ENCODE data around the gene SH3GL1.

The SH3GL1 gene

DNA sequence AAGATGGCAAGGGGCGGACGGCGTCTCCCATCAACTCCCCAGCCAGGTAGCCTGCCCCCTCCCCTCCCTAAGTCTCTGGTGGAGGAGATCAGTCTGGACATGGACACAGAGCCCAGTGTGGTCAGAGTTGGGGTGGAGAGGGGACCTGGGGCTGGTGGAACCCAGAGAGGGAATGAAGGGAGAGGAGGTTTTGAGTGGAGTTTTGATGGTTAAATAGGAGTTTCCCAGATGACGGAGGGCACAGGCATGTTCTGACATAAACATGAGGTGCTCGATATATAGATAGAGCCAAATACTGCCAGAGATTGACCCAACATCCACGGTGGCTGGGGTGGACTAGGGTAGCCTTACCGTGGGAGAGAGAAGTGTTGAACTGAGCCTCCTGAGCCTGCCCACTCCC lies 81.9 kb downstream of the SH3GL1 start:
- H3K4me3 ChIP-seq (ENCODE audit: low read depth, low read length), result no peak overlapping the region
- no peak for DNase-seq (ENCODE audit: low read depth)
- TF ChIP-seq CTCF (IDR thresholded peaks at IDR 0.05; ENCODE audit: insufficient read depth, low read depth, low read length, missing control alignments), result no peak

- TF ChIP-seq CTCF (IDR thresholded peaks at IDR 0.05; ENCODE audit: insufficient read depth, low read depth, low read length, missing control alignments), result no peak
- no peak overlapping the region for H3K4me3 ChIP-seq (ENCODE audit: low read depth, low read length)
- no peak for DNase-seq (ENCODE audit: low read depth)
These were observed 83.4 kb downstream of the SH3GL1 start for GRCh38 chr19:4316956-4317355.

DNA sequence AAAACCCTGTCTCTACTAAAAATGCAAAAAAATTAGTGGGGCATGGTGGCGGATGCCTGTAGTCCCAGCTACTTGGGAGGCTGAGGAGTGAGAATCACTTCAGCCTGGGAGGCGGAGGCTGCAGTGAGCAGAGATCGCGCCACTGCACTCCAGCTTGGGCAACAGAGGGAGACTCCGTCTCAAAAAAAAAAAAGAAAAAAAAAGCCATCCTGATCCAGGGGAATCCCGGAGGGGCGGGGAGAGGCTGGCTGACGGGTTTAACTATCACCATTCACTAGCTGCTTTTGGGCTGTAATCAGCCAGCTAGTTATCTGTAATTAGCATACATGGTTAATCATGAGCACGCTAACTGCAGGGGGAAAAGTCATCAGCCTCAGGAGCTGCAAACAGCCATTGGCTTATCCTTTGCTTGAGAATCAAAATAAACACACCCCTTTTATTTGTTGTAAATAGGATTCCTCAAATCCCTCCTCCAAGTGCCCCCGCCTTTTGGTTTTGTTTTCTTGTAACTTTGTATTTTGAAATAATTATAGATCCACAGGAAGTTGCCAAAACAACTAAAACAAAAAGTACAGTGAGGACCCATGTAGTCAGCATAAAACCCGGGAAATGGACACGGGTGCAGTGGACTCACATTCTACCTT lies 86.4 kb downstream of the SH3GL1 start:
- TF ChIP-seq CTCF (IDR thresholded peaks at IDR 0.05; ENCODE audit: insufficient read depth, low read depth, low read length, missing control alignments), result no peak
- no peak for DNase-seq (ENCODE audit: low read depth)
- H3K4me3 ChIP-seq (ENCODE audit: low read depth, low read length), result no peak overlapping the region

All from GM12865 (cell line).